Retina (tissue), 1 donor: ENCODE measurements around the gene DKC1.
"Not testable (repeated sequence)": the region's sequence is repeated elsewhere in the genome, so short reads cannot be mapped to it uniquely, and the experiment has no call there.

Experiments used
- DNase-seq: peaks from one replicate; pipeline ENCODE4 v3.0.0-alpha.2; 2016

The DKC1 gene

GRCh38 chrX:154793084-154793795 is 30.6 kb downstream of the DKC1 start:
- DNase-seq, result no peak

- DNase-seq, result no peak
Measured at GRCh38 chrX:154795016-154795415, 32.4 kb downstream of the DKC1 start.

GRCh38 chrX:154797006-154797405 is 34.3 kb downstream of the DKC1 start:
- DNase-seq, result no peak

GRCh38 chrX:154799556-154800348 is 37.1 kb downstream of the DKC1 start:
- peak; percentile 27 for DNase-seq

- DNase-seq, result no peak
Measured at GRCh38 chrX:154800478-154801210, 38.0 kb downstream of the DKC1 start.

- DNase-seq, result no peak
Measured at GRCh38 chrX:154802947-154803346, 40.3 kb downstream of the DKC1 start.

GRCh38 chrX:154804261-154804956 is 41.7 kb downstream of the DKC1 start:
- DNase-seq, result no peak

- DNase-seq, result peak; percentile 87
Measured at GRCh38 chrX:154804957-154805695, 42.5 kb downstream of the DKC1 start, which contains the start of gene MPP1. Gene MPP1 (minus strand): TSS chrX:154805485. CDS start chrX:154805373, 112 bp downstream.

- DNase-seq, result no peak
Measured at GRCh38 chrX:154805696-154806091, 43.0 kb downstream of the DKC1 start.

- no peak for DNase-seq
Measured at GRCh38 chrX:154806837-154807501, 44.3 kb downstream of the DKC1 start.

- no peak for DNase-seq
Measured at GRCh38 chrX:154809939-154810665, 47.4 kb downstream of the DKC1 start.

GRCh38 chrX:154812341-154813101 is 49.9 kb downstream of the DKC1 start:
- DNase-seq, result no peak

- no peak for DNase-seq
Measured at GRCh38 chrX:154813801-154814200, 51.1 kb downstream of the DKC1 start.

- DNase-seq, result no peak
Measured at GRCh38 chrX:154815274-154815818, 52.7 kb downstream of the DKC1 start.

- not testable (repeated sequence) for DNase-seq
Measured at GRCh38 chrX:154816326-154816898, 53.7 kb downstream of the DKC1 start.

- not testable (repeated sequence) for DNase-seq
Measured at GRCh38 chrX:154817048-154817618, 54.5 kb downstream of the DKC1 start.

GRCh38 chrX:154818916-154819770 is 56.5 kb downstream of the DKC1 start:
- DNase-seq, result peak; percentile 23
